Sigmoid colon (tissue), 7 donors: Measurements from ENCODE around the gene LRFN4. TPM values are rescaled to one million over a fixed set of nuclear protein-coding genes. Genes with fewer than 3 reads are reported as not detected.
"Not testable (repeated sequence)": the region's sequence is repeated elsewhere in the genome, so short reads cannot be mapped to it uniquely, and the experiment has no call there.

ENCODE experiments used
- DNase-seq: peaks from one replicate; pipeline ENCODE4 v3.0.0-alpha.2; 2019
- H3K27ac ChIP-seq, 4 donors: fragments of 200-600 bp; sonication (generic); one replicate each; pipeline ENCODE4 v1.5.1; 2016 to 2019; ENCODE audit warnings: mild to moderate bottlenecking in 1 of 4
- H3K27me3 ChIP-seq, 3 donors: fragments of 200-600 bp; sonication (generic); one replicate each; pipeline ENCODE4 v1.5.1; 2019; ENCODE audit warnings: mild to moderate bottlenecking in 1 of 3
- H3K36me3 ChIP-seq, 4 donors: fragments of 200-600 bp; sonication (generic); one replicate each; pipeline ENCODE4 v1.5.1; 2016 to 2019
- H3K4me1 ChIP-seq, 4 donors: fragments of 200-600 bp; sonication (generic); one replicate each; pipeline ENCODE4 v1.5.1; 2017 to 2019
- H3K4me3 ChIP-seq, 4 donors: fragments of 200-600 bp; sonication (generic); one replicate each; pipeline ENCODE4 v1.5.1; 2017 to 2019; ENCODE audit warnings: mild to moderate bottlenecking in 2 of 4, moderate library complexity in 1 of 4
- H3K9me3 ChIP-seq, 4 donors: fragments of 200-600 bp in 3 of 4; sonication (generic) in 3 of 4; one replicate each; pipeline versions ENCODE4 v1.5.1 to v1.6.1; 2013 to 2019
- EP300 ChIP-seq, 4 donors: sonication (generic); formaldehyde crosslinking; IDR thresholded peaks; one replicate each; pipeline ENCODE4 v1.6.1; 2017; ENCODE audit warnings: antibody characterized with exemption in 4 of 4
- POLR2A ChIP-seq, 2 donors: fragments of 450-650 bp; IDR thresholded peaks; one replicate each; pipeline ENCODE4 v1.6.1; 2016; ENCODE audit warnings: antibody characterized with exemption in 2 of 2, mild to moderate bottlenecking in 2 of 2, moderate library complexity in 2 of 2
- POLR2AphosphoS5 ChIP-seq, 4 donors: sonication (generic); formaldehyde crosslinking; IDR thresholded peaks; one replicate each; pipeline ENCODE4 v1.6.1; 2017; ENCODE audit warnings: antibody characterized with exemption in 4 of 4
- WGBS, 2 donors: extraction: QIAGEN DNeasy Blood & Tissue Kit; methylation state at CpG; one replicate each; pipeline ENCODE4 v1.1.7; 2013; 5-methylcytosine and 5-hydroxymethylcytosine counted together
- intact Hi-C: fragments of 100-400 bp; cut with DNase I; formaldehyde crosslinking; loops from one replicate; pipeline ENCODE4 v1.15.1; 2023
- polyA plus RNA-seq, 3 donors: library from polyadenylated mRNA; stranded (reverse); fragments of 200-250 nt; gene quantifications; one replicate each; pipeline ENCODE4 v1.2.3, GENCODE V29; 2013
- total RNA-seq, 4 donors: library from RNA; depleted of rRNA; stranded (reverse); fragments of >200 nt; gene quantifications; one replicate each; pipeline ENCODE4 v1.1.0, GENCODE V29; 2016
- TF ChIP-seq, protein P1 (sequence below), 4 experiments: fragments of 450-650 bp in 3 of 4; fragments of 200-600 bp in 1 of 4; IDR thresholded peaks; one replicate each; pipeline ENCODE4 v1.5.1; 2016 to 2019; ENCODE audit warnings: antibody characterized with exemption in 4 of 4, mild to moderate bottlenecking in 3 of 4, moderate library complexity in 2 of 4
- donor health status: healthy with polysubstance abuse.
- donor health status: Bipolar disorder and iron deficiency.
- donor health status: healthy.

The LRFN4 gene
- total and polyA plus RNA-seq, 7 donors = 4.2 to 32.2 (median 4.6) TPM

DNA sequence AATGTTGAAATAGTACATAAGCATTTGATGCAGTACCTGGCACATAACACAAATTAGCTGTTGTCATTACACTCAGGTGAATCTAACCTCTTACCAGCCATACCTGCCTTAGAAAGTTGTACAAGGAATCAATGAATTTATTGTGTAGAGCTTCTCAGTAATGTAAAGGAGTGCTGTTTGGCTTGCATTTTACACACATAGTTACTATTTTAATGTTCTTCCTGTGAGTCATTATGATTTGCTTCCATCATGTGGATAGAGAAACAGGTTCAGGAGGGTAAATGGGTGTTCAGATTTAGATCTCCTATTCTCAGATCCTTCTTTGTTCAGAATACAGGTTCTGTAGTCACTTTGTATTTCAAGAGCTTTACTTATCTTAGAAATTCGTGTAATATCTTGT, 41.2 kb upstream of the LRFN4 start:
- no peak for DNase-seq
- Histone ChIP-seq H3K4me1 (no peaks in the 10 kb centered on the region), H3K4me3 (no peak overlapping the region), H3K27me3 (no peaks in the 10 kb centered on the region), H3K27ac (no peak overlapping the region), H3K36me3 (peaks cover 0 to 4% (median 0%) of the 10 kb centered on the region in 4 donors), H3K9me3 (no peaks in the 10 kb centered on the region)
- TF ChIP-seq, protein P1, sequence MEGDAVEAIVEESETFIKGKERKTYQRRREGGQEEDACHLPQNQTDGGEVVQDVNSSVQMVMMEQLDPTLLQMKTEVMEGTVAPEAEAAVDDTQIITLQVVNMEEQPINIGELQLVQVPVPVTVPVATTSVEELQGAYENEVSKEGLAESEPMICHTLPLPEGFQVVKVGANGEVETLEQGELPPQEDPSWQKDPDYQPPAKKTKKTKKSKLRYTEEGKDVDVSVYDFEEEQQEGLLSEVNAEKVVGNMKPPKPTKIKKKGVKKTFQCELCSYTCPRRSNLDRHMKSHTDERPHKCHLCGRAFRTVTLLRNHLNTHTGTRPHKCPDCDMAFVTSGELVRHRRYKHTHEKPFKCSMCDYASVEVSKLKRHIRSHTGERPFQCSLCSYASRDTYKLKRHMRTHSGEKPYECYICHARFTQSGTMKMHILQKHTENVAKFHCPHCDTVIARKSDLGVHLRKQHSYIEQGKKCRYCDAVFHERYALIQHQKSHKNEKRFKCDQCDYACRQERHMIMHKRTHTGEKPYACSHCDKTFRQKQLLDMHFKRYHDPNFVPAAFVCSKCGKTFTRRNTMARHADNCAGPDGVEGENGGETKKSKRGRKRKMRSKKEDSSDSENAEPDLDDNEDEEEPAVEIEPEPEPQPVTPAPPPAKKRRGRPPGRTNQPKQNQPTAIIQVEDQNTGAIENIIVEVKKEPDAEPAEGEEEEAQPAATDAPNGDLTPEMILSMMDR (IDR thresholded peaks at IDR 0.05) = no peak
- 39 to 87% methylated on average over 1 of the region's 1 CpG for WGBS, 2 donors
- intact Hi-C loops = no loop called here

DNA sequence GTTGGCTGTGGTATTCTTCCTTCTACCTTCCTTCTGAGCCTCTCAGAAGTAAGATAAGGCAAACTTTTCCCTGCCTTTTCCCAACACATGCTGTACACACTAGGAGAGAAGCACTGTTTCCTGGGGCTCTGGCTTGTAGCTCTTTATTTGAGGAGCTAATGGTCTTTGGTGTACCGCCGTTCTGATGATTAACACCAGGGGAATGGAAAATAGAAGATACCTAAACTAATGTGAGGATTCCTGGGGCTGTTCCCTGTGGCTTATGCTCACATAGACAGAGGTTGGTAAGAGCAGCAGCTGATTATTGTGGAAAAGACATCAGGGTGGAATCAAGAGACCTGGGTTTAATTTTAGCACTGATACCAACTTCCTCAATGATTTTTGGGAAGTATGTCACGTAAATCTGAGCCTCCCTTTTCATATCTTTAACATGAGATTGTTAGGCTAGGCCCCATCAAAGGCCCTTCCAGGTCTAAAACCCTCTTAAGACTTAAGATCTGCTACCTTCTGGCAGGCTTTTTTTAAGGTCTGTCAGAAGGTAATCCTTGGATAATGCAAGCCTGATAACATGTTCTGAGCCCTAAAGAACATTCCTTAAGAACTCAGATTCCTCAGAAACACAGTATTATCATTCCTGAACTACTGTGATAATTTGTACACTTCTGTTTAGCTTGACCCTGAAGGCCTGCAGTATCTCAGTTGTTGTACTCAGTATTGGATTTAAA, 38.5 kb upstream of the LRFN4 start:
- no peak for DNase-seq
- Histone ChIP-seq H3K4me3 (no peak overlapping the region), H3K36me3 (peaks cover 0 to 4% (median 0%) of the 10 kb centered on the region in 4 donors), H3K4me1 (no peaks in the 10 kb centered on the region), H3K9me3 (no peaks in the 10 kb centered on the region), H3K27ac (no peak overlapping the region), H3K27me3 (no peaks in the 10 kb centered on the region)
- 87 to 94% methylated on average over 3 of the region's 3 CpGs for WGBS, 2 donors
- no peak for TF ChIP-seq POLR2A (IDR thresholded peaks at IDR 0.05)
- TF ChIP-seq, protein P1 (IDR thresholded peaks at IDR 0.05) = no peak
- TF ChIP-seq POLR2AphosphoS5 (IDR thresholded peaks at IDR 0.05) = no peak
- no peak for TF ChIP-seq EP300 (IDR thresholded peaks at IDR 0.05)
- intact Hi-C loops = no loop called here

DNA sequence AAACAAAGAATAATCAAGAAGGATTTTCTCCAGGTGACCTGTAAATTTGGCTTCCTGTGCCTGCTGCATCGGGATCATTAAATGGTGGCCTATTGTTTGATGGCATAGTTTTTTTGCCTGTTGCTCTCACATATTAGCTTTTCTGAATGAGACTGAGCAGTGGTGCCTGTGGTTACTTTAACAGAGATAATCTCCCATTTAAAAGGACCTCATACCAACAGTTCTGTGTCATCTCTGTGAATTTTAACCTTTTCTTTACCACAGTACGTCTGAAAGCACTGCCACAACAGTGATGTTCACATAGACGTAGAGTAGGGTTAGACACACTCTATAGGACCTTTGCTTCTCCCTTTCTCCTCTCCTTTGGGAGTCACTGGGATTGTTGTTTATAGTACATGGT, 36.5 kb upstream of the LRFN4 start:
- H3K27ac ChIP-seq = no peak overlapping the region
- no peak overlapping the region for H3K4me3 ChIP-seq
- no peaks in the 10 kb centered on the region for H3K4me1 ChIP-seq
- DNase-seq = no peak
- H3K27me3 ChIP-seq = no peaks in the 10 kb centered on the region
- no peak for TF ChIP-seq EP300 (IDR thresholded peaks at IDR 0.05)
- 91% methylated on average over 3 of the region's 3 CpGs for WGBS, 2 donors
- intact Hi-C loops = no loop called here
- no peaks in the 10 kb centered on the region for H3K36me3 ChIP-seq
- no peaks in the 10 kb centered on the region for H3K9me3 ChIP-seq

DNA sequence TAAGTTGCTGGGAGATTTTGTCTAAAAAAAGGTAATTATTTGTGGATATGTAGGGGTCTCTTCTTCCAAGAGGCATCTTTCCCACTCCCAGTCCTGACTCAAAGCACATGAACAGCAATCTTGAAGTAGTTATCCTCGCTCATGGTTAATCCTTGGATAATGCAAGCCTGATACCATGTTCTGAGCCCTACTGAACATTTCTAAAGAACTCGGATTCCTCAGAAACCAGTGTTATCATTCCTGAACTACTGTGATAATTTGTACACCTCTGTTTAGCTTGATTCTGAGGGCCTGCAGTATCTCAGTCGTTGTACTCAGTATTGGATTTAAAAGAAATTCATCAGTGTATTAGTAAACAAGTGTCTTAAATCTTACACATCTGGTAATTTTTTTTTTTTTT, 36.0 kb upstream of the LRFN4 start:
- WGBS, 2 donors = 86 to 93% methylated on average over 3 of the region's 3 CpGs
- Histone ChIP-seq H3K27ac (no peak overlapping the region), H3K36me3 (no peaks in the 10 kb centered on the region), H3K9me3 (no peaks in the 10 kb centered on the region), H3K27me3 (no peaks in the 10 kb centered on the region), H3K4me1 (no peaks in the 10 kb centered on the region), H3K4me3 (no peak overlapping the region)
- TF ChIP-seq EP300 (IDR thresholded peaks at IDR 0.05) (no peak), POLR2AphosphoS5 (IDR thresholded peaks at IDR 0.05) (no peak), POLR2A (IDR thresholded peaks at IDR 0.05) (no peak)
- TF ChIP-seq, protein P1 (IDR thresholded peaks at IDR 0.05) = no peak
- no peak for DNase-seq
- intact Hi-C loops = no loop called here

DNA sequence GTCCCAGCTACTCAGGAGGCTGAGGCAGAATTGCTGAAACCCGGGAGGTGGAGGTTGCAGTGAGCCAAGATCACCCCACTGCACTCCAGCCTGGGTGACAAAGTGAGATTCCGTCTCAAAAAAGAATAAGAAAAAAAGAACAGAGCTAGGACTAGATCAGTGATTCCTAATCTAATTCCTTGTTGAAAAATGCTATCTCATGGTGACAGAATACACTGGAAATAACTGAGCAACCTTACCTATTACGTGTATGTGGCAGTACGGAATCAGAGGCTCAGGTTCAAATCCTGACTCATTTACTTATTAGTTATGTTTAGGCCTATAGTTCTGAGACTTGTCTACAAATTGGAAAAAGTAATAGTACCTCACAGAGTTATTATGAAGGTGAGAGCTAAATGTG, 33.2 kb upstream of the LRFN4 start:
- no peaks in the 10 kb centered on the region for H3K27me3 ChIP-seq
- H3K9me3 ChIP-seq = no peaks in the 10 kb centered on the region
- no peak overlapping the region for H3K27ac ChIP-seq
- no peak for DNase-seq
- H3K4me3 ChIP-seq = no peak overlapping the region
- intact Hi-C loops = no loop called here
- 97 to 98% methylated on average over 4 of the region's 4 CpGs for WGBS, 2 donors
- TF ChIP-seq EP300 (IDR thresholded peaks at IDR 0.05) = no peak
- no peak for TF ChIP-seq POLR2AphosphoS5 (IDR thresholded peaks at IDR 0.05)
- no peak for TF ChIP-seq POLR2A (IDR thresholded peaks at IDR 0.05)
- TF ChIP-seq, protein P1 (IDR thresholded peaks at IDR 0.05) = no peak
- H3K4me1 ChIP-seq = no peaks in the 10 kb centered on the region
- no peaks in the 10 kb centered on the region for H3K36me3 ChIP-seq

DNA sequence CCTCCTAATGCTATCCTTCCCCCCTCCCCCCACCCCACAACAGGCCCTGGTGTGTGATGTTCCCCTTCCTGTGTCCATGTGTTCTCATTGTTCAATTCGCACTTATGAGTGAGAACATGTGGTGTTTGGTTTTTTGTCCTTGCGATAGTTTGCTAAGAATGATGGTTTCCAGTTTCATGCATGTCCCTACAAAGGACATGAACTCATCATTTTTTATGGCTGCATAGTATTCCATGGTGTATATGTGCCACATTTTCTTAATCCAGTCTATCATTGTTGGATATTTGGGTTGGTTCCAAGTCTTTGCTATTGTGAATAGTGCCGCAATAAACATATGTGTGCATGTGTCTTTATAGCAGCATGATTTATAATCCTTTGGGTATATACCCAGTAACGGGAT, 32.3 kb upstream of the LRFN4 start:
- intact Hi-C loops, H3K27me3 ChIP-seq, H3K36me3 ChIP-seq, H3K27ac ChIP-seq, H3K9me3 ChIP-seq, H3K4me1 ChIP-seq, DNase-seq, H3K4me3 ChIP-seq: not testable (repeated sequence)
- 97% methylated on average over 3 of the region's 4 CpGs for WGBS, 2 donors
